ENCODE measurements around the gene TRMT2B.
"Not testable (repeated sequence)": the region's sequence is repeated elsewhere in the genome, so short reads cannot be mapped to it uniquely, and the experiment has no call there.

TRMT2B gene

GRCh38 chrX:101051549-101052302 lies at the start of gene TRMT2B:
TSS of gene TRMT2B (minus strand) at chrX:101052111. CDS start at chrX:101042289, 9,822 bp downstream.
- peak; percentile 43 to 49 for DNase-seq

- peak; percentile 92 to 93 for DNase-seq
Observed at GRCh38 chrX:101097546-101098453, 45.9 kb upstream of the TRMT2B start, which contains the start of gene CENPI. TSS of gene CENPI (plus strand) at chrX:101098204. CDS start at chrX:101101071, 2,867 bp downstream.

- DNase-seq = no peak
Observed at GRCh38 chrX:101091817-101092216, 39.9 kb upstream of the TRMT2B start.

GRCh38 chrX:101081231-101081630 lies 29.3 kb upstream of the TRMT2B start:
- DNase-seq = no peak

GRCh38 chrX:101080326-101081124 lies 28.6 kb upstream of the TRMT2B start:
- DNase-seq = no peak

- no peak for DNase-seq
Observed at GRCh38 chrX:101079736-101080270, 27.9 kb upstream of the TRMT2B start.

- DNase-seq = no peak
Observed at GRCh38 chrX:101078716-101079598, 27.0 kb upstream of the TRMT2B start, which contains the start of gene TMEM35A. TSS of gene TMEM35A (plus strand) at chrX:101078879. CDS start at chrX:101079003, 124 bp downstream.

GRCh38 chrX:101071582-101071981 lies 19.7 kb upstream of the TRMT2B start:
- no peak for DNase-seq

GRCh38 chrX:101062176-101062575 lies 10.3 kb upstream of the TRMT2B start:
- no peak for DNase-seq

- no peak for DNase-seq
Observed at GRCh38 chrX:101057093-101057714, 5.3 kb upstream of the TRMT2B start.

- not testable (repeated sequence) for DNase-seq
Observed at GRCh38 chrX:101056551-101056950, 4.6 kb upstream of the TRMT2B start.

GRCh38 chrX:101051153-101051548 lies 760 bp downstream of the TRMT2B start:
- no peak for DNase-seq

GRCh38 chrX:101040197-101040596 lies 11.7 kb downstream of the TRMT2B start:
- no peak for DNase-seq

- no peak for DNase-seq
Observed at GRCh38 chrX:101037231-101037630, 14.7 kb downstream of the TRMT2B start.

GRCh38 chrX:101029665-101030064 lies 22.2 kb downstream of the TRMT2B start:
- no peak for DNase-seq

GRCh38 chrX:101028562-101028961 lies 23.3 kb downstream of the TRMT2B start:
- DNase-seq = no peak

- DNase-seq = no peak
Observed at GRCh38 chrX:101025126-101025525, 26.8 kb downstream of the TRMT2B start.

- DNase-seq = no peak
Observed at GRCh38 chrX:101022020-101022419, 29.9 kb downstream of the TRMT2B start.

GRCh38 chrX:101012031-101012430 lies 39.9 kb downstream of the TRMT2B start:
- not testable (repeated sequence) for DNase-seq

GRCh38 chrX:101009090-101009489 lies 42.8 kb downstream of the TRMT2B start:
- no peak for DNase-seq

- DNase-seq = no peak
Observed at GRCh38 chrX:100999451-100999850, 52.5 kb downstream of the TRMT2B start.

Measured in NCI-H1930 (cell line).